ENCODE measurements around the gene SLC22A23.
A peak's percentile ranks its signal among the peaks of the same experiment; 100 is the strongest.
"Not testable (repeated sequence)": the region's sequence is repeated elsewhere in the genome, so short reads cannot be mapped to it uniquely, and the experiment has no call there.

Gene SLC22A23

GRCh38 chr6:3247255-3248146 is 209.3 kb downstream of the SLC22A23 start:
- no peak for TF ChIP-seq CTCF (conservative IDR thresholded peaks at IDR 0.05; ENCODE audit: low read depth)
- H3K27ac ChIP-seq = peak overlapping the region; percentile 34
- DNase-seq (ENCODE audit: low spot score) = peak; percentile 54
- ChIA-PET POLR2A (ENCODE audit: low non-redundant PET) (interaction anchor here (0.7 kb wide), 1 partner anchor 100 kb away, joined by 3 read pairs; no protein-coding TSS in a partner anchor), CTCF (interaction anchor here (0.5 to 0.7 kb wide), 2 partner anchors 38 to 605 kb away, joined by 3 read pairs; no protein-coding TSS in a partner anchor)

GRCh38 chr6:3245216-3245615 is 211.6 kb downstream of the SLC22A23 start:
- ChIA-PET POLR2A (ENCODE audit: low non-redundant PET) (interaction anchor here (0.9 kb wide), 1 partner anchor 83 kb away, joined by 3 read pairs; no protein-coding TSS in a partner anchor), CTCF (interaction anchor here (0.9 kb wide), 1 partner anchor 19 kb away, joined by 4 read pairs; no protein-coding TSS in a partner anchor)
- no peak for DNase-seq (ENCODE audit: low spot score)
- TF ChIP-seq CTCF (conservative IDR thresholded peaks at IDR 0.05; ENCODE audit: low read depth) = no peak
- no peak overlapping the region for H3K27ac ChIP-seq

- CTCF ChIA-PET = interaction anchor here (0.9 kb wide), 1 partner anchor 19 kb away, joined by 4 read pairs; no protein-coding TSS in a partner anchor
- DNase-seq (ENCODE audit: low spot score); H3K27ac ChIP-seq; POLR2A ChIA-PET (ENCODE audit: low non-redundant PET): not testable (repeated sequence)
Observed at GRCh38 chr6:3244832-3245161, 212.1 kb downstream of the SLC22A23 start.

- H3K27ac ChIP-seq = no peak overlapping the region
- POLR2A ChIA-PET (ENCODE audit: low non-redundant PET) = no interaction called here
- no peak for DNase-seq (ENCODE audit: low spot score)
- CTCF ChIA-PET = interaction anchor here (0.9 kb wide), 1 partner anchor 18 kb away, joined by 4 read pairs; no protein-coding TSS in a partner anchor
- no peak for TF ChIP-seq CTCF (conservative IDR thresholded peaks at IDR 0.05; ENCODE audit: low read depth)
Observed at GRCh38 chr6:3244003-3244831, 212.6 kb downstream of the SLC22A23 start.

- no peak for DNase-seq (ENCODE audit: low spot score)
- no peak for TF ChIP-seq CTCF (conservative IDR thresholded peaks at IDR 0.05; ENCODE audit: low read depth)
- ChIA-PET POLR2A (ENCODE audit: low non-redundant PET) (no interaction called here), CTCF (no interaction called here)
- no peak overlapping the region for H3K27ac ChIP-seq
Observed at GRCh38 chr6:3242768-3243167, 214.1 kb downstream of the SLC22A23 start.

GRCh38 chr6:3241745-3242144 is 215.1 kb downstream of the SLC22A23 start:
- DNase-seq (ENCODE audit: low spot score); POLR2A ChIA-PET (ENCODE audit: low non-redundant PET); H3K27ac ChIP-seq; CTCF ChIA-PET: not testable (repeated sequence)

- ChIA-PET POLR2A (ENCODE audit: low non-redundant PET) (no interaction called here), CTCF (interaction anchor here (0.5 to 0.7 kb wide), 2 partner anchors 11 to 114 kb away, joined by 3 read pairs; no protein-coding TSS in a partner anchor)
- DNase-seq (ENCODE audit: low spot score) = no peak
- H3K27ac ChIP-seq = no peak overlapping the region
- no peak for TF ChIP-seq CTCF (conservative IDR thresholded peaks at IDR 0.05; ENCODE audit: low read depth)
Observed at GRCh38 chr6:3240595-3240994, 216.3 kb downstream of the SLC22A23 start.
